A549 (cell line): ENCODE data around the gene TEAD3. TPM values are rescaled to one million over a fixed set of nuclear protein-coding genes. Genes with fewer than 3 reads are reported as not detected.
A peak's percentile ranks its signal among the peaks of the same experiment; 100 is the strongest.

ENCODE experiments used
- ATAC-seq, 2 experiments: fragments of 200-7000 bp in 1 of 2; fragments of >200 bp in 1 of 2; cut with Nextera tagmentation in 1 of 2; cut with Tn5 transposase in 1 of 2; 3 replicates each; pipeline versions ENCODE4 v1.8.0 to v1.9.1; 2018 to 2020; ENCODE audit warnings: mild to moderate bottlenecking in 1 of 2, moderate library complexity in 1 of 2
- CTCF ChIA-PET: fragments of 300-600 bp; sonication (Branson Sonifier 250); formaldehyde crosslinking; extraction: SDS; loops from one replicate; lab custom pipeline; 2021; ENCODE audit warnings: antibody characterized with exemption, inconsistent platforms; lab: Yijun Ruan, JAX
- POLR2A ChIA-PET: fragments of 350-600 bp; formaldehyde crosslinking; extraction: SDS; loops from one replicate; lab custom pipeline; 2021; ENCODE audit warnings: antibody characterized with exemption, inconsistent platforms; lab: Yijun Ruan, JAX
- DNase-seq, 2 experiments: peaks; one replicate each; pipeline versions ENCODE4 v3.0.0 to v3.0.0-alpha.2; 2011 to 2016; ENCODE audit warnings: low read depth in 1 of 2, low spot score in 1 of 2
- FAIRE-seq: peaks from 2 replicates; lab custom pipeline; 2011; peaks lifted over from hg19 to GRCh38; lab: Jason Lieb, UNC
- H3K27ac ChIP-seq, 2 experiments: fragments of >200 bp; sonication (Bioruptor Twin); formaldehyde crosslinking; 3 replicates each; pipeline ENCODE4 v1.5.1; 2016 to 2017
- H3K4me1 ChIP-seq: fragments of >200 bp; sonication (Bioruptor Twin); formaldehyde crosslinking; 3 replicates; pipeline ENCODE4 v1.6.1; 2016
- H3K4me2 ChIP-seq: fragments of >200 bp; sonication (Bioruptor Twin); formaldehyde crosslinking; 3 replicates; pipeline ENCODE4 v1.6.1; 2016
- H3K4me3 ChIP-seq: fragments of >200 bp; sonication (Bioruptor Twin); formaldehyde crosslinking; 3 replicates; pipeline ENCODE4 v1.5.1; 2016
- H3K9me3 ChIP-seq: fragments of >200 bp; sonication (Bioruptor Twin); formaldehyde crosslinking; 3 replicates; pipeline ENCODE4 v1.6.1; 2016
- CBX8 ChIP-seq: fragments of 200-600 bp; sonication (generic); IDR thresholded peaks from 2 replicates; pipeline ENCODE4 v1.6.1; 2016
- CEBPB ChIP-seq, 2 experiments: fragments of >200 bp in 1 of 2; sonication (Bioruptor Twin) in 1 of 2; formaldehyde crosslinking in 1 of 2; IDR thresholded peaks; 2 replicates each; pipeline ENCODE4 v1.6.1; 2012 to 2016
- CHD2 ChIP-seq: fragments of 150-350 bp; IDR thresholded peaks from 2 replicates; pipeline ENCODE4 v1.6.1; 2014; ENCODE audit warnings: low read length; ENCODE audit not compliant: partially characterized antibody
- E2F6 ChIP-seq: IDR thresholded peaks from 2 replicates; pipeline ENCODE4 v1.6.1; 2012; ENCODE audit warnings: low read depth, borderline replicate concordance
- EHMT2 ChIP-seq: fragments of 200-600 bp; sonication (generic); IDR thresholded peaks from 2 replicates; pipeline ENCODE4 v1.6.1; 2016; ENCODE audit warnings: antibody characterized with exemption, low read depth, mild to moderate bottlenecking, moderate library complexity
- EP300 ChIP-seq, 2 experiments: fragments of >200 bp; sonication (Bioruptor Twin); formaldehyde crosslinking; IDR thresholded peaks; 2 replicates in 1 of 2; 3 replicates in 1 of 2; pipeline ENCODE4 v1.6.1; 2016 to 2017
- FOSB ChIP-seq: fragments of 250-450 bp; sonication (Bioruptor Pico); IDR thresholded peaks from 2 replicates; pipeline ENCODE4 v1.5.0; 2020; ENCODE audit warnings: mild to moderate bottlenecking, moderate library complexity
- FOSL2 ChIP-seq, 2 experiments: fragments of 450-650 bp in 1 of 2; fragments of >200 bp in 1 of 2; sonication (Bioruptor Twin) in 1 of 2; formaldehyde crosslinking; IDR thresholded peaks; 2 replicates each; pipeline versions ENCODE4 v1.5.0 to v1.6.1; 2016 to 2020; ENCODE audit warnings: mild to moderate bottlenecking in 1 of 2, moderate library complexity in 1 of 2
- GATA3 ChIP-seq: IDR thresholded peaks from 2 replicates; pipeline ENCODE4 v1.6.1; 2012; ENCODE audit warnings: borderline replicate concordance
- HDAC2 ChIP-seq: fragments of 200-600 bp; sonication (generic); IDR thresholded peaks from 2 replicates; pipeline ENCODE4 v1.6.1; 2016
- HES2 ChIP-seq: fragments of >200 bp; sonication (Bioruptor Twin); formaldehyde crosslinking; IDR thresholded peaks from 2 replicates; pipeline ENCODE4 v1.6.1; 2016
- HEYL ChIP-seq: fragments of 250-450 bp; sonication (Bioruptor Pico); IDR thresholded peaks from 2 replicates; pipeline ENCODE4 v1.8.0; 2021; ENCODE audit warnings: mild to moderate bottlenecking, moderate library complexity
- HOXB5 ChIP-seq: fragments of 250-450 bp; sonication (Bioruptor Pico); IDR thresholded peaks from 2 replicates; pipeline ENCODE4 v1.5.0; 2020; ENCODE audit warnings: mild to moderate bottlenecking, moderate library complexity
- JUN ChIP-seq, 2 experiments: fragments of >200 bp; sonication (Bioruptor Twin); formaldehyde crosslinking; IDR thresholded peaks; 2 replicates in 1 of 2; 3 replicates in 1 of 2; pipeline ENCODE4 v1.6.1; 2016 to 2017
- JUNB ChIP-seq: fragments of >200 bp; sonication (Bioruptor Twin); formaldehyde crosslinking; IDR thresholded peaks from 2 replicates; pipeline ENCODE4 v1.6.1; 2016
- KDM1A ChIP-seq: fragments of 200-600 bp; sonication (generic); IDR thresholded peaks from 2 replicates; pipeline ENCODE4 v1.6.1; 2016; ENCODE audit warnings: low read depth, mild to moderate bottlenecking
- NPAS2 ChIP-seq: fragments of 250-450 bp; sonication (Bioruptor Pico); IDR thresholded peaks from 2 replicates; pipeline ENCODE4 v1.8.0; 2022; ENCODE audit warnings: mild to moderate bottlenecking, moderate library complexity, borderline replicate concordance
- NR3C1 ChIP-seq: fragments of >200 bp; sonication (Bioruptor Twin); formaldehyde crosslinking; IDR thresholded peaks from 3 replicates; pipeline ENCODE4 v1.6.1; 2017
- PHF8 ChIP-seq: fragments of 200-600 bp; sonication (generic); IDR thresholded peaks from 2 replicates; pipeline ENCODE4 v1.6.1; 2016; ENCODE audit warnings: low read depth, mild to moderate bottlenecking, antibody characterized with exemption, moderate library complexity, borderline replicate concordance
- RARB ChIP-seq: fragments of 250-450 bp; sonication (Bioruptor Pico); IDR thresholded peaks from 2 replicates; pipeline ENCODE4 v1.8.0; 2021; ENCODE audit warnings: mild to moderate bottlenecking, moderate library complexity
- RFX5 ChIP-seq: fragments of 450-650 bp; IDR thresholded peaks from 2 replicates; pipeline ENCODE4 v1.7.1; 2014; ENCODE audit warnings: antibody characterized with exemption, mild to moderate bottlenecking, moderate library complexity
- RNF2 ChIP-seq: fragments of 200-600 bp; sonication (generic); IDR thresholded peaks from 2 replicates; pipeline ENCODE4 v1.6.1; 2016; ENCODE audit warnings: low read depth, mild to moderate bottlenecking, antibody characterized with exemption, moderate library complexity, borderline replicate concordance
- TFCP2L1 ChIP-seq: fragments of 250-450 bp; sonication (Bioruptor Pico); IDR thresholded peaks from 2 replicates; pipeline ENCODE4 v1.5.0; 2021; ENCODE audit warnings: mild to moderate bottlenecking
- TP53 ChIP-seq: fragments of 250-450 bp; sonication (Bioruptor Pico); IDR thresholded peaks from 2 replicates; pipeline ENCODE4 v1.5.0; 2021; ENCODE audit warnings: mild to moderate bottlenecking, moderate library complexity
- USF2 ChIP-seq: fragments of 450-650 bp; IDR thresholded peaks from 2 replicates; pipeline ENCODE4 v1.6.1; 2014; ENCODE audit warnings: antibody characterized with exemption
- ZC3H11A ChIP-seq: fragments of 450-650 bp; IDR thresholded peaks from 2 replicates; pipeline ENCODE4 v1.6.1; 2014; ENCODE audit warnings: antibody characterized with exemption, mild to moderate bottlenecking
- WGBS: methylation state at CpG from one replicate; pipeline ENCODE4 v1.1.6; 2017; ENCODE audit errors: missing lambda C conversion rate; 5-methylcytosine and 5-hydroxymethylcytosine counted together
- polyA plus RNA-seq, 4 experiments: library from polyadenylated mRNA; depleted of rRNA in 3 of 4; stranded (reverse); fragments of >200 nt; fragmentation: RNase III in 1 of 4; extraction: RNeasy Plus Mini Kit Qiagen cat#74134 plus additional on column Dnase treatment in 1 of 4; gene quantifications; 2 replicates in 3 of 4; 3 replicates in 1 of 4; pipeline ENCODE4 v1.2.3, GENCODE V29; 2011 to 2017
- TF ChIP-seq, protein P1 (sequence below): fragments of 250-450 bp; sonication (Bioruptor Pico); IDR thresholded peaks from 2 replicates; pipeline ENCODE4 v1.5.0; 2020; ENCODE audit warnings: low read depth, mild to moderate bottlenecking, moderate library complexity

TEAD3 gene
- polyA plus RNA-seq, 2 of the 4 experiments (the other 2 are of a cell fraction) = 2.1 to 4.2 TPM

GRCh38 chr6:35475573-35475972, 21.3 kb downstream of the TEAD3 start:
- POLR2A ChIA-PET = no interaction called here
- H3K4me2 ChIP-seq = no peak overlapping the region
- TF ChIP-seq EP300 (IDR thresholded peaks at IDR 0.05) = no peak
- TF ChIP-seq CBX8 = no peak
- TF ChIP-seq NPAS2 (CRISPR knock-in tag) = no peak
- no peak for TF ChIP-seq HOXB5 (CRISPR knock-in tag)
- TF ChIP-seq RARB (CRISPR knock-in tag) = no peak
- no peak for TF ChIP-seq E2F6
- TF ChIP-seq KDM1A = no peak
- TF ChIP-seq GATA3 = no peak
- TF ChIP-seq, protein P1, sequence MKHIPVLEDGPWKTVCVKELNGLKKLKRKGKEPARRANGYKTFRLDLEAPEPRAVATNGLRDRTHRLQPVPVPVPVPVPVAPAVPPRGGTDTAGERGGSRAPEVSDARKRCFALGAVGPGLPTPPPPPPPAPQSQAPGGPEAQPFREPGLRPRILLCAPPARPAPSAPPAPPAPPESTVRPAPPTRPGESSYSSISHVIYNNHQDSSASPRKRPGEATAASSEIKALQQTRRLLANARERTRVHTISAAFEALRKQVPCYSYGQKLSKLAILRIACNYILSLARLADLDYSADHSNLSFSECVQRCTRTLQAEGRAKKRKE (CRISPR knock-in tag) = no peak
- no peak for TF ChIP-seq HEYL (CRISPR knock-in tag)
- no peak for TF ChIP-seq CHD2
- TF ChIP-seq ZC3H11A = no peak
- no peak for TF ChIP-seq RNF2
- no peak for TF ChIP-seq HDAC2
- no peak for TF ChIP-seq USF2
- TF ChIP-seq NR3C1 = no peak
- TF ChIP-seq JUN (IDR thresholded peaks at IDR 0.05) = no peak
- TF ChIP-seq, all 56 proteins: peak for 0
- CTCF ChIA-PET = no interaction called here
- ATAC-seq = peak; percentile 2 to 7; a peak in 4 of 6 replicates
- no peak overlapping the region for H3K27ac ChIP-seq
- WGBS = 80% methylated on average over 1 of the region's 4 CpGs
- no peak overlapping the region for H3K4me3 ChIP-seq
- no peaks in the 10 kb centered on the region for H3K9me3 ChIP-seq
- no peak for FAIRE-seq
- no peak for DNase-seq
- H3K4me1 ChIP-seq = peaks cover 22% of the 10 kb centered on the region

DNA sequence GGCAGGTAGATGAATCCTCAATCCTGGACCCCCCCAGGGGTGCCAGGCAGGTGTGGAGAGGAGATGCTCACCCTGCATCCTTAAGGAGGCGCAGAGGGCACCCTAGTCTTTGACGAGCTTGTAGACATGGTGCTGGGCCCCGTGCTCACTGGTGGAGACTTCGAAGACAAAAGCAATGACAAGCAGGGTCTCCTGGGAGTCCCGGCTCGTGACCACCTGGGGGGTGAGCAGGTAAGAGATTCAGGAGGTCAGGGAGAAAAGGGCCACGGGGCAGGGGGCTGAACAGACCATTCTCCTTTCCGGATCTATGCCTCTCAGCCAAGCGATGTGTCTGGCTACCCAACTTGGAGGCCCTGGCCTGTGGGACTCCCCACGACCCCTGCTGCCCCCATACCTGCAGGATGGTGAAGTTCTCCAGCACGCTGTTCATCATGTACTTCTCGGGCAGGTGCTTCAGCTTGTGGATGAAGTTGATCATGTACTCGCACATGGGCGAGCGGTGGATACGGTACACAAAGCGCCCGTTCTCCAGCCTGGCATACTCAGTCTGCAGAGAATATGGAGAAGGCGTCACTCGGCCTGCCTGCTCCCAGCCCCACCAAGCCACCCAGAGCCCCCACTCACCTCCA, 21.8 kb downstream of the TEAD3 start:
- Histone ChIP-seq H3K27ac (no peak overlapping the region), H3K9me3 (no peaks in the 10 kb centered on the region), H3K4me1 (peaks cover 27% of the 10 kb centered on the region), H3K4me2 (no peak overlapping the region), H3K4me3 (no peak overlapping the region)
- FAIRE-seq (no peak), ATAC-seq (peak; percentile 7 to 15; a peak in 5 of 6 replicates), DNase-seq (no peak)
- CTCF ChIA-PET = no interaction called here
- WGBS = 95% methylated on average over 19 of the region's 20 CpGs
- TF ChIP-seq JUNB = no peak
- no peak for TF ChIP-seq NPAS2 (CRISPR knock-in tag)
- no peak for TF ChIP-seq ZC3H11A
- no peak for TF ChIP-seq RNF2
- no peak for TF ChIP-seq TFCP2L1 (CRISPR knock-in tag)
- TF ChIP-seq JUN (IDR thresholded peaks at IDR 0.05) = no peak
- no peak for TF ChIP-seq HES2
- POLR2A ChIA-PET = no interaction called here

DNA sequence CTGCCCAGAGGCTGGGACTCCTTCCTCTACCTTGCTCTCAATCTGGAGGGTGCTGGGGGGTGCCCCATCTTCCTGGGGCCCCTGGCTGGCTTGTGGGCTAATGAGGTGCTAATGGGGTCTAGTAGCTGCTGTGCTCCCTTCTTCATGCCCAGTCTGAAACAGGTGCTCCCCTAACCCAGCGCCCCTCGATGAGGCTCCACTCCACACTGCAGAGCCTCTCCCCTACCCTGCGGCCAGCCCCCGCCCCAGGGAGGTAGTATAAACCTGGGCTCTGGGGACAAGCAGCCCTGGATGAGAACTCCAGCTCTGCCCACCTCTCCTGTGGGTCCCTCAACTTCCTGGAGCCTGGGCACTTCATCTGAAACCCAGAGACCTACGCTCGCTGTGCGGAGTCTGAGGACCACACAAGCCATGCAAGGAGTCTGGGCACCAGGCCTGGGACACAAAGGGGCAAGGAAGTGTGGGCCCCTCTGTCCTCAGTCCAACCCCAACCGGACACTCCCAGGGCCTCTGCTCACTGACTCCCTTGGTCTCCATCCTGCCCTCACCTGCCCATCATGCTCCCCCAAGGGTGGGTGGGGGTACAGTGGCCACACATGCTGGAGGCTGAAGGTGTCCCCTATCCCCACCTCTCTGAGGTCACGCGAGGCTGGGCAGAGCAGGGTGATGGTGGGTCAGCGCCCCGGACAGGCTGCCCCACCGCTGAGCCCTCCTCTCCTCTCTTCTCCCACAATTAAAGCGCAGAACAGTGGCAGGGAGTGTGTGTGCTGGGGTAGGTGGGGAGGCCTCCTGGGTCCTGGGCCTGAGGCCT, 22.5 kb downstream of the TEAD3 start:
- FAIRE-seq (no peak), DNase-seq (no peak), ATAC-seq (peak; percentile 28 to 46; a peak in 5 of 6 replicates)
- Histone ChIP-seq H3K9me3 (no peaks in the 10 kb centered on the region), H3K27ac (no peak overlapping the region), H3K4me1 (peaks cover 29% of the 10 kb centered on the region), H3K4me3 (no peak overlapping the region), H3K4me2 (no peak overlapping the region)
- TF ChIP-seq E2F6 = no peak
- TF ChIP-seq EP300 (IDR thresholded peaks at IDR 0.05) = no peak
- no peak for TF ChIP-seq NPAS2 (CRISPR knock-in tag)
- no peak for TF ChIP-seq GATA3
- no peak for TF ChIP-seq RFX5
- TF ChIP-seq PHF8 = no peak
- no peak for TF ChIP-seq CBX8
- no peak for TF ChIP-seq HDAC2
- no peak for TF ChIP-seq FOSB (CRISPR knock-in tag)
- no peak for TF ChIP-seq EHMT2
- no peak for TF ChIP-seq FOSL2 (IDR thresholded peaks at IDR 0.05)
- no peak for TF ChIP-seq FOSL2 (CRISPR knock-in tag; IDR thresholded peaks at IDR 0.05)
- TF ChIP-seq TP53 (CRISPR knock-in tag) = no peak
- TF ChIP-seq CEBPB (IDR thresholded peaks at IDR 0.05) = no peak
- no peak for TF ChIP-seq HEYL (CRISPR knock-in tag)
- CTCF ChIA-PET = interaction anchor here (0.6 kb wide), 1 partner anchor 136 kb away, joined by 3 read pairs; no protein-coding TSS in a partner anchor
- POLR2A ChIA-PET = no interaction called here
- 93% methylated on average over 5 of the region's 14 CpGs for whole genome bisulfite sequencing
